IMR-90 (cell line): ENCODE data around the gene TCERG1. TPM values are rescaled to one million over a fixed set of nuclear protein-coding genes. Genes with fewer than 3 reads are reported as not detected.

Source experiments
- ATAC-seq: fragments of 200-7000 bp; cut with Tn5 transposase; 2 replicates; pipeline ENCODE4 v1.9.1; 2020; ENCODE audit warnings: low read depth, mild to moderate bottlenecking, moderate library complexity
- BruUV-seq: library from RNA; stranded (reverse); fragments of 400-500 nt; replicated peaks from 2 replicates; lab custom pipeline; 2021; lab: Mats Ljungman, UMichigan
- CTCF ChIA-PET: fragments of 300-600 bp; formaldehyde crosslinking; extraction: SDS; loops from one replicate; lab custom pipeline; 2021; ENCODE audit warnings: antibody characterized with exemption; lab: Yijun Ruan, JAX
- POLR2A ChIA-PET: fragments of 300-600 bp; sonication (Branson Sonifier 250); formaldehyde crosslinking; loops from one replicate; lab custom pipeline; 2022; ENCODE audit warnings: antibody characterized with exemption; ENCODE audit not compliant: unreplicated experiment; lab: Charles Lee
- DNase-seq: peaks from one replicate; pipeline ENCODE4 v3.0.0; 2013
- H2AFZ ChIP-seq: replicated peaks from 2 replicates; pipeline ENCODE3; 2013; ENCODE audit warnings: low read length, mild to moderate bottlenecking; ENCODE audit not compliant: poor library complexity
- H2AK5ac ChIP-seq: 2 replicates; pipeline ENCODE4 v1.6.1; 2013; ENCODE audit warnings: low read depth, low read length, inconsistent platforms
- H2AK9ac ChIP-seq: replicated peaks from 2 replicates; pipeline ENCODE3; 2013; ENCODE audit warnings: mild to moderate bottlenecking, low read depth, low read length, moderate library complexity; ENCODE audit not compliant: poor library complexity
- H2BK120ac ChIP-seq: 2 replicates; pipeline ENCODE4 v1.6.1; 2013; ENCODE audit warnings: low read depth, low read length, inconsistent platforms
- H2BK15ac ChIP-seq: 3 replicates; pipeline ENCODE4 v1.6.1; 2013; ENCODE audit warnings: low read depth, low read length, inconsistent platforms
- H2BK20ac ChIP-seq: 2 replicates; pipeline ENCODE4 v1.6.1; 2013; ENCODE audit warnings: low read depth, mild to moderate bottlenecking, inconsistent platforms, low read length, moderate library complexity
- H2BK5ac ChIP-seq: 2 replicates; pipeline ENCODE4 v1.6.1; 2013; ENCODE audit warnings: mild to moderate bottlenecking, low read depth, low read length, inconsistent platforms; ENCODE audit not compliant: poor library complexity, severe bottlenecking
- H3K14ac ChIP-seq: replicated peaks from 2 replicates; pipeline ENCODE4 v1.6.1; 2013; ENCODE audit warnings: low read depth, low read length, inconsistent platforms
- H3K18ac ChIP-seq: 2 replicates; pipeline ENCODE4 v1.6.1; 2013; ENCODE audit warnings: low read depth, low read length, control low read depth
- H3K23ac ChIP-seq: 2 replicates; pipeline ENCODE4 v1.6.1; 2013; ENCODE audit warnings: low read depth, low read length, inconsistent platforms
- H3K27ac ChIP-seq: 2 replicates; pipeline ENCODE4 v1.5.1; 2013; ENCODE audit warnings: mild to moderate bottlenecking, control low read depth, low read length; ENCODE audit not compliant: insufficient read depth
- H3K27me3 ChIP-seq: 2 replicates; pipeline ENCODE4 v1.6.1; 2013; ENCODE audit warnings: low read length; ENCODE audit not compliant: control insufficient read depth, insufficient read depth
- H3K36me3 ChIP-seq: 2 replicates; pipeline ENCODE4 v1.6.1; 2013; ENCODE audit warnings: low read length, mixed read lengths; ENCODE audit not compliant: control insufficient read depth, insufficient read depth
- H3K4ac ChIP-seq: 2 replicates; pipeline ENCODE4 v1.6.1; 2013; ENCODE audit warnings: low read depth, low read length, inconsistent platforms
- H3K4me1 ChIP-seq: 2 replicates; pipeline ENCODE4 v1.6.1; 2013; ENCODE audit warnings: low read length, mixed read lengths; ENCODE audit not compliant: control insufficient read depth, insufficient read depth
- H3K4me2 ChIP-seq: 2 replicates; pipeline ENCODE4 v1.6.1; 2013; ENCODE audit warnings: low read depth, mild to moderate bottlenecking, control low read depth, low read length, moderate library complexity
- H3K4me3 ChIP-seq: 2 replicates; pipeline ENCODE4 v1.5.1; 2013; ENCODE audit warnings: low read depth, mild to moderate bottlenecking, control low read depth, low read length, moderate library complexity; ENCODE audit not compliant: insufficient read depth
- H3K56ac ChIP-seq: 2 replicates; pipeline ENCODE4 v1.6.1; 2013; ENCODE audit warnings: low read length, inconsistent platforms; ENCODE audit not compliant: insufficient read depth; ENCODE audit errors: extremely low read depth
- H3K79me1 ChIP-seq, 2 experiments: 2 replicates each; pipeline ENCODE4 v1.6.1; 2013; ENCODE audit warnings: low read length in 2 of 2, inconsistent platforms in 1 of 2, low read depth in 1 of 2
- H3K9ac ChIP-seq: 2 replicates; pipeline ENCODE4 v1.6.1; 2013; ENCODE audit warnings: low read depth, low read length, control low read depth
- H3K9me1 ChIP-seq: 2 replicates; pipeline ENCODE4 v1.6.1; 2013; ENCODE audit warnings: low read length, inconsistent platforms; ENCODE audit not compliant: insufficient read depth
- H3K9me3 ChIP-seq: 2 replicates; pipeline ENCODE4 v1.6.1; 2013; ENCODE audit warnings: low read length; ENCODE audit not compliant: control insufficient read depth, insufficient read depth
- H4K20me1 ChIP-seq: 2 replicates; pipeline ENCODE4 v1.6.1; 2013; ENCODE audit warnings: low read length, inconsistent platforms; ENCODE audit not compliant: insufficient read depth
- H4K5ac ChIP-seq: 2 replicates; pipeline ENCODE4 v1.6.1; 2013; ENCODE audit warnings: mild to moderate bottlenecking, low read depth, low read length, control low read depth
- H4K8ac ChIP-seq, 2 experiments: 2 replicates each; pipeline ENCODE4 v1.6.1; 2013; ENCODE audit warnings: low read depth in 2 of 2, low read length in 2 of 2, control low read depth in 1 of 2, inconsistent platforms in 1 of 2
- H4K91ac ChIP-seq: 2 replicates; pipeline ENCODE4 v1.6.1; 2013; ENCODE audit warnings: low read depth, low read length, inconsistent platforms; ENCODE audit not compliant: insufficient read depth
- CTCF ChIP-seq: conservative IDR thresholded peaks from 2 replicates; pipeline ENCODE4 v1.5.1; 2012; ENCODE audit warnings: mild to moderate bottlenecking, low read depth, low read length, improper control_type of control experiment
- MAFK ChIP-seq: IDR thresholded peaks from 2 replicates; pipeline ENCODE4 v1.6.1; 2012; ENCODE audit warnings: low read depth, low read length, improper control_type of control experiment
- MXI1 ChIP-seq: IDR thresholded peaks from 2 replicates; pipeline ENCODE4 v1.6.1; 2012; ENCODE audit warnings: low read depth, mild to moderate bottlenecking, low read length, moderate library complexity, borderline replicate concordance
- NFE2L2 ChIP-seq: fragments of 150-350 bp; IDR thresholded peaks from 2 replicates; pipeline ENCODE4 v1.6.1; 2016; ENCODE audit warnings: low read depth, mild to moderate bottlenecking, low read length
- RAD21 ChIP-seq: IDR thresholded peaks from 2 replicates; pipeline ENCODE4 v1.6.1; 2012; ENCODE audit warnings: low read length, improper control_type of control experiment
- RFX5 ChIP-seq: IDR thresholded peaks from 2 replicates; pipeline ENCODE4 v1.8.0; 2012; ENCODE audit warnings: low read depth, mild to moderate bottlenecking, low read length, moderate library complexity
- WGBS, 2 experiments: methylation state at CpG; one replicate each; pipeline versions ENCODE4 v1.1.5 to v1.1.7; 2013; ENCODE audit warnings: missing lambda C conversion rate in 2 of 2; ENCODE audit not compliant: insufficient read length in 1 of 2; ENCODE audit errors: extremely low coverage in 2 of 2; 5-methylcytosine and 5-hydroxymethylcytosine counted together
- dilution Hi-C: fragments of 300-500 bp; cut with HindIII; formaldehyde crosslinking; loops from one replicate; pipeline ENCODE4 v1.14.3; 2018; ENCODE audit warnings: low sequenced_read_pairs; ENCODE audit not compliant: unreplicated experiment
- in situ Hi-C: fragments of 300-500 bp; cut with MboI; formaldehyde crosslinking; loops from 3 replicates; pipeline ENCODE4 v1.14.3; 2019; ENCODE audit warnings: low sequenced_read_pairs, inconsistent platforms, mixed read lengths
- intact Hi-C: fragments of 100-400 bp; cut with micrococcal nuclease; formaldehyde crosslinking; loops from 2 replicates; pipeline ENCODE4 v1.10.0; 2022
- polyA plus RNA-seq, 3 experiments: library from polyadenylated mRNA; depleted of rRNA; stranded (reverse); fragments of >200 nt; gene quantifications; 2 replicates each; pipeline ENCODE4 v1.2.3, GENCODE V29; 2012; ENCODE audit warnings: low replicate concordance in 1 of 3
- total RNA-seq: library from RNA; depleted of rRNA; stranded (reverse); fragments of >200 nt; gene quantifications from 2 replicates; pipeline ENCODE4 v1.2.3, GENCODE V29; 2012
- TF ChIP-seq, protein P1 (sequence below): fragments of 150-350 bp; IDR thresholded peaks from 2 replicates; pipeline ENCODE4 v1.6.1; 2016; ENCODE audit warnings: low read depth, mild to moderate bottlenecking, low read length, moderate library complexity, borderline replicate concordance
- TF ChIP-seq, protein P2 (sequence below): fragments of 150-350 bp; IDR thresholded peaks from 2 replicates; pipeline ENCODE4 v1.6.1; 2017; ENCODE audit warnings: mild to moderate bottlenecking, antibody characterized with exemption, low read length, low read depth

The TCERG1 gene
- total and polyA plus RNA-seq, 2 of the 4 experiments (the other 2 are of a cell fraction), result 21.9 to 44.7 TPM

- H3K23ac ChIP-seq, result peak overlapping the region; percentile 91
- H3K4me1 ChIP-seq, result no peaks in the 10 kb centered on the region
- CTCF ChIA-PET, result interaction anchor here (1.7 kb wide), 1 partner anchor 13 kb away, joined by 8 read pairs; no protein-coding TSS in a partner anchor
- no peak overlapping the region for H3K18ac ChIP-seq
- peak overlapping the region; percentile 79 for H3K4me3 ChIP-seq
- dilution Hi-C loops (no loop called here), in situ Hi-C loops (loop anchor here (25.0 kb wide), 1 partner anchor 311 kb away; no protein-coding TSS in a partner anchor), intact Hi-C loops (no loop called here)
- H2BK15ac ChIP-seq, result no peak overlapping the region
- ATAC-seq (no peak), DNase-seq (peak; percentile 55)
- peak overlapping the region; percentile 58 for H4K5ac ChIP-seq
- peak overlapping the region; percentile 89 for H2AK5ac ChIP-seq
- peaks cover 22% of the 10 kb centered on the region for H4K20me1 ChIP-seq
- WGBS, 2 experiments, result 0% methylated on average over 13 of the region's 20 CpGs; no CpG with 5 or more reads in 1 of the 2 experiments
- H3K56ac ChIP-seq, result peak overlapping the region; percentile 97
- H3K27ac ChIP-seq, result peak overlapping the region; percentile 91
- peak overlapping the region; percentile 85 for H2BK5ac ChIP-seq
- peaks cover 6% of the 10 kb centered on the region; the same call in 1 of the 2 replicates for H3K9me1 ChIP-seq
- H3K9me3 ChIP-seq, result no peaks in the 10 kb centered on the region
- H2BK20ac ChIP-seq, result no peak overlapping the region
- TF ChIP-seq, protein P1, sequence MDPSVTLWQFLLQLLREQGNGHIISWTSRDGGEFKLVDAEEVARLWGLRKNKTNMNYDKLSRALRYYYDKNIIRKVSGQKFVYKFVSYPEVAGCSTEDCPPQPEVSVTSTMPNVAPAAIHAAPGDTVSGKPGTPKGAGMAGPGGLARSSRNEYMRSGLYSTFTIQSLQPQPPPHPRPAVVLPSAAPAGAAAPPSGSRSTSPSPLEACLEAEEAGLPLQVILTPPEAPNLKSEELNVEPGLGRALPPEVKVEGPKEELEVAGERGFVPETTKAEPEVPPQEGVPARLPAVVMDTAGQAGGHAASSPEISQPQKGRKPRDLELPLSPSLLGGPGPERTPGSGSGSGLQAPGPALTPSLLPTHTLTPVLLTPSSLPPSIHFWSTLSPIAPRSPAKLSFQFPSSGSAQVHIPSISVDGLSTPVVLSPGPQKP, result no peak
- TF ChIP-seq CTCF (no peak), RAD21 (no peak), RFX5 (no peak), MXI1 (peak; percentile 12; the same call in 1 of the 2 replicates), NFE2L2 (no peak), MAFK (no peak)
- TF ChIP-seq, protein P2, sequence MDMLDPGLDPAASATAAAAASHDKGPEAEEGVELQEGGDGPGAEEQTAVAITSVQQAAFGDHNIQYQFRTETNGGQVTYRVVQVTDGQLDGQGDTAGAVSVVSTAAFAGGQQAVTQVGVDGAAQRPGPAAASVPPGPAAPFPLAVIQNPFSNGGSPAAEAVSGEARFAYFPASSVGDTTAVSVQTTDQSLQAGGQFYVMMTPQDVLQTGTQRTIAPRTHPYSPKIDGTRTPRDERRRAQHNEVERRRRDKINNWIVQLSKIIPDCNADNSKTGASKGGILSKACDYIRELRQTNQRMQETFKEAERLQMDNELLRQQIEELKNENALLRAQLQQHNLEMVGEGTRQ, result no peak
- H3K36me3 ChIP-seq, result no peaks in the 10 kb centered on the region
- H4K91ac ChIP-seq, result peak overlapping the region; percentile 60
- H2BK120ac ChIP-seq, result no peak overlapping the region
- POLR2A ChIA-PET, result no interaction called here
- H2AFZ ChIP-seq, result peak overlapping the region; percentile 99
- peak overlapping the region; percentile 84 for H3K14ac ChIP-seq
- H3K27me3 ChIP-seq, result no peaks in the 10 kb centered on the region
- H3K4ac ChIP-seq, result peak overlapping the region; percentile 71
- H3K4me2 ChIP-seq, result peak overlapping the region; percentile 99
- H4K8ac ChIP-seq, result peak overlapping the region; percentile 82 to 94
- H3K9ac ChIP-seq, result peak overlapping the region; percentile 94
- peaks cover 0 to 6% of the 10 kb centered on the region in 2 experiments; a peak in 2 of 4 replicates for H3K79me1 ChIP-seq
- BruUV-seq, result no TSS peak
- H2AK9ac ChIP-seq, result peak overlapping the region; percentile 92
These were observed 724 bp downstream of the TCERG1 start for GRCh38 chr5:146447734-146448380.
